NB4 (cell line): Measurements from ENCODE around the gene DCAF11.

Experiments used
- CTCF ChIP-seq: IDR thresholded peaks from one replicate; pipeline ENCODE4 v1.5.1; 2012; ENCODE audit warnings: low read depth, low read length
- POLR2A ChIP-seq: IDR thresholded peaks from 2 replicates; pipeline ENCODE4 v1.6.1; 2011; ENCODE audit warnings: mild to moderate bottlenecking; ENCODE audit not compliant: insufficient read length; ENCODE audit errors: extremely low read depth

DNA sequence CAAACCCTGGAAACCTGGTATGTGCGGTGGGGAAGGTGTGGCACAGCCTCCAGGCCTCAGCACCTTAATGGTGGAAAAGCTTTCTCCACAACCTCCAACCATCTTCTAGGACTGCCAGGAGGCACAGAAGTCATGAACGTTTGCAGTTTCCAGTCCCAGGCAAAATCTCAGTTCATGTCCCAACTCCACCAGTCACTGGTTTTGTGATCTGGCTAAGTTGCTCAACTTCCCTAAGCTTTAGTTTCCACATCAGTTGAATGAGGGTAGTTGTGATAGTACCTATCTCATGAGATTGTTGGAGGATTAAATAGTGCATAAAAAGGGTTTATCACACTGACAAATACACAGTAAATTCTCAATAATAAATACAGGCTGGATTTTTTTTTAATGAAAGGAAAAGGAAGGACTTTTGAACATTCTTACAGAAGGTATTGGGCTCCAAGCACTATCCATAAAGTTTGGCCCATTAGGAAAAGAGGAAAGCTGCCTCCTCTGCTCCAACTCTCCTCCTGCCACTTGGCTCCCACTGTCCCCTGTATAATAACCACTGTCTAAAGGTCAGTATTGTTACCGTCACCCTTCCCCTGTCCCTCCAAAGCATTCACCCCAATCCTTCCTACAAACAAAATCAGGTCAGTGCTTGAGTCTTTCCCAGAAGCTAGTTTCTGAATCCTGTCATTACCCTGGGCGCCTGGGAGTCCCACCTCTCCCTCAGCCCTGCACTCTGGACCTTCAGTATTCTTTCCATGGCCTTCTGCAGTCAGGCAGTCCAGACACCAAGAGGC, 14.2 kb upstream of the DCAF11 start:
- TF ChIP-seq CTCF: no peak
- no peak for TF ChIP-seq POLR2A
